Glutamatergic neuron (in vitro differentiated cells): ENCODE results near the gene ARMCX6. TPM values are rescaled to one million over a fixed set of nuclear protein-coding genes. Genes with fewer than 3 reads are reported as not detected.
"Not testable (repeated sequence)": the region's sequence is repeated elsewhere in the genome, so short reads cannot be mapped to it uniquely, and the experiment has no call there.

Source experiments
- DNase-seq: peaks from one replicate; pipeline ENCODE4 v3.0.0; 2022
- H3K27ac Mint-ChIP-seq: one replicate; pipeline ENCODE4 v1.8.0; 2020; ENCODE audit warnings: mild to moderate bottlenecking, mixed read lengths, inconsistent platforms; ENCODE audit not compliant: unreplicated experiment
- H3K27me3 Mint-ChIP-seq: one replicate; pipeline ENCODE4 v1.8.0; 2020; ENCODE audit warnings: mild to moderate bottlenecking, moderate library complexity, mixed read lengths, inconsistent platforms; ENCODE audit not compliant: unreplicated experiment
- H3K36me3 Mint-ChIP-seq: one replicate; pipeline ENCODE4 v1.8.0; 2020; ENCODE audit warnings: mild to moderate bottlenecking, mixed read lengths, inconsistent platforms; ENCODE audit not compliant: unreplicated experiment
- H3K4me1 Mint-ChIP-seq: one replicate; pipeline ENCODE4 v1.8.0; 2020; ENCODE audit warnings: mild to moderate bottlenecking, low read depth, mixed read lengths, inconsistent platforms; ENCODE audit not compliant: unreplicated experiment
- H3K4me3 Mint-ChIP-seq: one replicate; pipeline ENCODE4 v1.8.0; 2020; ENCODE audit warnings: mild to moderate bottlenecking, mixed read lengths, inconsistent platforms; ENCODE audit not compliant: unreplicated experiment
- H3K9me3 Mint-ChIP-seq: one replicate; pipeline ENCODE4 v1.8.0; 2020; ENCODE audit warnings: mild to moderate bottlenecking, moderate library complexity, mixed read lengths, inconsistent platforms; ENCODE audit not compliant: unreplicated experiment
- total RNA-seq: library from RNA; stranded (reverse); fragmentation: NEBNext Ultra II Directional; extraction: Animal tissue kit (Norgen Biotek cat#: 25700); gene quantifications from one replicate; pipeline ENCODE4 v1.2.1, GENCODE V29; 2021; ENCODE audit not compliant: unreplicated experiment
- TF ChIP-seq, protein P1 (sequence below): fragments of 200-600 bp; sonication (generic); IDR thresholded peaks from one replicate; pipeline ENCODE4 v1.5.0; 2021; ENCODE audit not compliant: partially characterized antibody, unreplicated experiment

The ARMCX6 gene
- total RNA-seq, 1 donor from 2014 or later = 47.5 TPM

DNA sequence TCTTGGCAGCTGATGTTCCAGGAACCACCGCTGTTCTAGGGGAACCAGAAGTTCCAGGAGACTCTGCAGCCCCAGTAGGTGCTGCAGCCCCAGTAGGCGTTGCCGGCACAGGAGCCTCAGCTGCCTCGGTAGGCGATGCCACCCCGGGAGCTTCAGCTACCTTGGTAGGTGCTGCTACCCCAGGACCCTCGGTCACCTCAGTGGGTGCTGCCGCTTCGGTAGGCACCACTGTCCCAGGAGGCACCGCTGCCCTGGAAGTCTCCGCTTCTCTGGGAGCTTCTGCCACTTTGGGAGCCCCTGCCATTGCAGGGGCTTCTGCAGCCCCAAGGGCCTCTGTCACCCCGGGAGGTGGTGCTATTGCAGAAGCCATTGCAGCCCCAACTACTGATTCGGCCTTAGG lies 39.0 kb upstream of the ARMCX6 start:
- H3K27ac Mint-ChIP-seq = no peak overlapping the region
- H3K9me3 Mint-ChIP-seq = peaks cover 1% of the 10 kb centered on the region
- no peaks in the 10 kb centered on the region for H3K36me3 Mint-ChIP-seq
- H3K4me1 Mint-ChIP-seq = no peaks in the 10 kb centered on the region
- H3K27me3 Mint-ChIP-seq = no peaks in the 10 kb centered on the region
- no peak overlapping the region for H3K4me3 Mint-ChIP-seq
- no peak for DNase-seq
- TF ChIP-seq, protein P1, sequence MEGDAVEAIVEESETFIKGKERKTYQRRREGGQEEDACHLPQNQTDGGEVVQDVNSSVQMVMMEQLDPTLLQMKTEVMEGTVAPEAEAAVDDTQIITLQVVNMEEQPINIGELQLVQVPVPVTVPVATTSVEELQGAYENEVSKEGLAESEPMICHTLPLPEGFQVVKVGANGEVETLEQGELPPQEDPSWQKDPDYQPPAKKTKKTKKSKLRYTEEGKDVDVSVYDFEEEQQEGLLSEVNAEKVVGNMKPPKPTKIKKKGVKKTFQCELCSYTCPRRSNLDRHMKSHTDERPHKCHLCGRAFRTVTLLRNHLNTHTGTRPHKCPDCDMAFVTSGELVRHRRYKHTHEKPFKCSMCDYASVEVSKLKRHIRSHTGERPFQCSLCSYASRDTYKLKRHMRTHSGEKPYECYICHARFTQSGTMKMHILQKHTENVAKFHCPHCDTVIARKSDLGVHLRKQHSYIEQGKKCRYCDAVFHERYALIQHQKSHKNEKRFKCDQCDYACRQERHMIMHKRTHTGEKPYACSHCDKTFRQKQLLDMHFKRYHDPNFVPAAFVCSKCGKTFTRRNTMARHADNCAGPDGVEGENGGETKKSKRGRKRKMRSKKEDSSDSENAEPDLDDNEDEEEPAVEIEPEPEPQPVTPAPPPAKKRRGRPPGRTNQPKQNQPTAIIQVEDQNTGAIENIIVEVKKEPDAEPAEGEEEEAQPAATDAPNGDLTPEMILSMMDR = no peak

DNA sequence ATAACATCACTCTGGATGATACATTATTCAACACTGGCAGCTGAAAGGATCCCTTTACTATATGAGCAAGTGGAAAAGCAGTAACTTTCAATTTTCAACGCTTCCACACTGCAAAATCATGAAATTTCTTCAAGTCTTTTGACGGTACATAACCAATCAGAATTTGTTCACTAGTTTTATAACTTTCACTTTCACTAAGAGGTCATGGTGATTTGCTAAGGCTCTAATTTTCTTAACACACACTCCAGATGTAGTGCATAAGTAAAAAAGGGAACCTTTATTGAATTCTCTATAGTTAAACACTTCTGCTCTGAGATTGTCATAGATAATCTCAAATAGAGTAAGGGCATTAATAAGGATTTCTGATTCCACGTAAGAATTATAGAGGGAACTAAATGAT lies 37.7 kb upstream of the ARMCX6 start:
- Mint-ChIP-seq H3K36me3 (no peaks in the 10 kb centered on the region), H3K27ac (no peak overlapping the region), H3K9me3 (peaks cover 1% of the 10 kb centered on the region), H3K4me1 (no peaks in the 10 kb centered on the region), H3K27me3 (no peaks in the 10 kb centered on the region), H3K4me3 (no peak overlapping the region)
- TF ChIP-seq, protein P1 = no peak
- DNase-seq = no peak

DNA sequence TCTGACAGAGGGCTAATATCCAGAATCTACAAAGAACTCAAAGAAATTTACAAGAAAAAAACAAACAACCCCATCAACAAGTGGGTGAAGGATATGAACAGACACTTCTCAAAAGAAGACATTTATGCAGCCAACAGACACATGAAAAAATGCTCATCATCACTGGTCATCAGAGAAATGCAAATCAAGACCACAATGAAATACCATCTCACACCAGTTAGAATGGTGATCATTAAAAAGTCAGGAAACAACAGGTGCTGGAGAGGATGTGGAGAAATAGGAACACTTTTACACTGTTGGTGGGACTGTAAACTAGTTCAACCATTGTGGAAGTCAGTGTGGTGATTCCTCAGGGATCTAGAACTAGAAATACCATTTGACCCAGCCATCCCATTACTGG lies 29.9 kb upstream of the ARMCX6 start:
- DNase-seq, H3K4me3 Mint-ChIP-seq, H3K36me3 Mint-ChIP-seq, H3K4me1 Mint-ChIP-seq, H3K27me3 Mint-ChIP-seq, H3K9me3 Mint-ChIP-seq, H3K27ac Mint-ChIP-seq: not testable (repeated sequence)

DNA sequence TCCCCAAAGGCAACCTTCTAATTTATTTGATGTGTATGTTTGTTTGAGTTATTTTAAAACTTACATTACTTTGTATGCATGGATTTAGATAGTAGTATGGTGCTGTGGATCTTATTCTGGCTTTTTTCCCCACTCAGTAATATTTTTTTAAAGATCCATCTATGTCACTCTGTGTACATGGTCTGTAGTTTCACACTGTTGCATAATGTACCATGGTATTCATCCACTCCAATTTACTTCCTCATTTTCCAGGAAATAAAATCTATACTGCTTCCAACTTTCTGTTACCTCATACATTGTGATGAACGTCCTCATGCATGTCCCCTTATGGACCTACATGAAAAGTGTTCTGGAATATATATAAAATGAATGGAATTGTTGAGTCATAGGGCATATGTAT lies 24.3 kb upstream of the ARMCX6 start:
- TF ChIP-seq, protein P1 = no peak
- no peaks in the 10 kb centered on the region for H3K27me3 Mint-ChIP-seq
- H3K36me3 Mint-ChIP-seq = no peaks in the 10 kb centered on the region
- no peaks in the 10 kb centered on the region for H3K9me3 Mint-ChIP-seq
- no peak for DNase-seq
- H3K27ac Mint-ChIP-seq = no peak overlapping the region
- peaks cover 2% of the 10 kb centered on the region for H3K4me1 Mint-ChIP-seq
- no peak overlapping the region for H3K4me3 Mint-ChIP-seq

DNA sequence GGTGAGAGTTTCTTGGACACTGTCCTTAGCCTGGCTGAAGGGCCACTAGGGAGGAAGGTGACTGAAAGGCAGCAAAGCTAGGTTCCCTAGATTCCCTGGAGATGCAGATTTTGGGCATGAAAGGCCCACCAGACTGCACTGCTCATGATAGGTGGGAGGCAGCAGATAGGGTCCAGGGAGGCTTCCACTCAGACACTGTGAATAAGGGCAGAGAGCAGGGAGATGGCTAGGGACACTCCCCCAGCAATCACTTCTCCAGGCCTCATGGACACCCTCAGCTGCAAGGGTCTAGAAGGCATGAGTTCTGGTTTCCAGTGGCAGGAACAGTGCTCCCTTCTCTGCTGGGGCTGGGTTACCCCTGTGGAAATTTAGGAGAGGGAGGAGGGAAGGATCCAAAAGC lies 21.8 kb upstream of the ARMCX6 start:
- Mint-ChIP-seq H3K4me1 (peaks cover 2% of the 10 kb centered on the region), H3K27ac (no peak overlapping the region), H3K4me3 (no peak overlapping the region), H3K36me3 (no peaks in the 10 kb centered on the region), H3K9me3 (no peaks in the 10 kb centered on the region), H3K27me3 (no peaks in the 10 kb centered on the region)
- TF ChIP-seq, protein P1 = no peak
- DNase-seq = no peak

DNA sequence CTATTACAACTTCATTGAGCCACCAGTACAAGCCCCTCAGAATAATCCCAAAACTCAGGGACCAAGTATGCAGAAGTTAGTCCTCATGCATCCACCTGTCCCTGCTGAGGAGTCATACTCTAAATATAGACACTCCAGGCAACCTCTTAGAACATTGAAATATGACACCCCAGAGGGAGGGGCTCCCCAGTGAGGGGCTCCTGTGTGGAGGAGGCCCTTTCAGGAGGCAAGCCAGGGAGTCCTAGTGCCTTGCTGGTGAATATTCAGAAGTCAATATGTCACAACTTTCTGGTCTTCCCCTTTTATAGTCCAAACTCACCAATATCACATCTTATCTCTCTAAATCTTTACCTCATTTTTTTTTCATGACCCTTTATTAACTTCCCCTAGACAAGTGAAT lies 1.6 kb upstream of the ARMCX6 start:
- Mint-ChIP-seq H3K27me3 (peaks cover 9% of the 10 kb centered on the region), H3K4me3 (peak overlapping the region; percentile 8), H3K4me1 (peaks cover 28% of the 10 kb centered on the region), H3K27ac (no peak overlapping the region), H3K9me3 (peaks cover 12% of the 10 kb centered on the region), H3K36me3 (no peaks in the 10 kb centered on the region)
- DNase-seq = peak; percentile 23
- TF ChIP-seq, protein P1 = no peak
